ENCODE data around the gene SIGLEC9. TPM values are rescaled to one million over a fixed set of nuclear protein-coding genes. Genes with fewer than 3 reads are reported as not detected.

SIGLEC9 gene
- polyA plus RNA-seq, 1 donor from 2014 or later, result 0.21 TPM

Other genes starting within 250 kb of the SIGLEC9 start
- gene KLK4, start 213.5 kb upstream of the SIGLEC9 start, polyA plus RNA-seq, result not detected
- gene KLK5, start 171.9 kb upstream of the SIGLEC9 start, polyA plus RNA-seq, result not detected
- not detected for gene KLK6, start 155.3 kb upstream of the SIGLEC9 start, polyA plus RNA-seq
- gene KLK7, start 141.0 kb upstream of the SIGLEC9 start, polyA plus RNA-seq, result not detected
- not detected for gene KLK8, start 123.3 kb upstream of the SIGLEC9 start, polyA plus RNA-seq
- gene KLK10, start 105.2 kb upstream of the SIGLEC9 start, polyA plus RNA-seq, result not detected
- not detected for gene KLK11, start 98.3 kb upstream of the SIGLEC9 start, polyA plus RNA-seq
- gene KLK12, start 89.9 kb upstream of the SIGLEC9 start, polyA plus RNA-seq, result not detected
- gene KLK13, start 59.8 kb upstream of the SIGLEC9 start, polyA plus RNA-seq, result not detected
- not detected for gene KLK14, start 42.0 kb upstream of the SIGLEC9 start, polyA plus RNA-seq
- 2.8 TPM for gene CTU1, start 16.5 kb upstream of the SIGLEC9 start, polyA plus RNA-seq
- gene SIGLEC7, start 17.4 kb downstream of the SIGLEC9 start, polyA plus RNA-seq, result not detected
- 0.55 TPM for gene CD33, start 100.2 kb downstream of the SIGLEC9 start, polyA plus RNA-seq
- gene SIGLECL1, start 126.2 kb downstream of the SIGLEC9 start, polyA plus RNA-seq, result not detected
- not detected for gene IGLON5, start 186.7 kb downstream of the SIGLEC9 start, polyA plus RNA-seq
- 1.5 TPM for gene VSIG10L, start 217.2 kb downstream of the SIGLEC9 start, polyA plus RNA-seq
- 91.4 TPM for gene ETFB, start 241.5 kb downstream of the SIGLEC9 start, polyA plus RNA-seq
- not detected for gene CLDND2, start 244.1 kb downstream of the SIGLEC9 start, polyA plus RNA-seq
- 66.0 TPM for gene NKG7, start 247.7 kb downstream of the SIGLEC9 start, polyA plus RNA-seq